ENCODE data around the gene SWSAP1.
A peak's percentile ranks its signal among the peaks of the same experiment; 100 is the strongest.
"Not testable (repeated sequence)": the region's sequence is repeated elsewhere in the genome, so short reads cannot be mapped to it uniquely, and the experiment has no call there.

Gene SWSAP1

DNA sequence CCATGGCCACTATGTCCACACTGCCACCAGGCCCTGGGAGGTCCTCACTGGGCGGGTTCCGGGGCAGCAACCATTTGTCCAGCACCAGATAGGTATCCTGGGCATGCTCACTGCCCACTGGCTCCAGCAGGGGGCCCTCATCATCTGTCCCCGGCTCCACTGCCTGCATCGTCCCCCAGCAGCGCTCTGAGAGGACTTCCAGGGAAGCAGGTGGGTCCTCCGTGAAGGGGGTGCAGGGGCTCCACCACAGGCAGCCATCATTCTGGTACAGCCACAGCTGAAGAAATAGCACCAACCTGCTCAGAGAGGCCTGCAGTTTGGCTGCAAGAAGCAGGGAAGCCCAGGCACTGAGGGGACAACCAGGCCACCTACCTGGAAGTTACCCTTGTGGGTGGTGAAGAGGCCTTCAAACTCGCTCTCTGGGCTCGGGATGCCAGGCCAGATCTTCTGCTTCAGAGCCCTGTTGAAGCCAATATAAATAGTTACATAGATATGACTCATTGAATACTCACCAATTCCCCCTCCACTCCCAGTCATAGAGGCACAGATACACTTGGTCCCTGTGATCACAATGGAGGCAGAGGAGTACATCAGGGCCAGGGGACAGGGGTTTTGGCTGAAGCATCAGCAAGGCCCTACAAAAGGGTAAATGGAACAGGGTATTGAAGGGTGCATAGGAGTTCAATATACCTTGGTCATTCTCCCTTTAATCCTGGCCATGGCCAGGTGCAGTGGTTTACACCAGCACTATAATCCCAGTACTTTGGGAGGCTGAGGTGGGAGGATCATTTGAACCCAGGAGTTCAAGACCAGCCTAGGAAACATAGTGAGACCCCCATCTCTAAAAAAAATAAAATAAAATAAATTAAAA lies 4.1 kb downstream of the SWSAP1 start:
- DNase-seq = no peak
- Mint-ChIP-seq H3K36me3 (peaks cover 10 to 12% of the 10 kb centered on the region in 2 donors), H3K4me1 (peaks cover 33 to 56% of the 10 kb centered on the region in 2 donors), H3K9me3 (peaks cover 0 to 2% of the 10 kb centered on the region in 2 donors), H3K27ac (no peak overlapping the region), H3K4me3 (peak overlapping the region in 1 of 2 donors; percentile 24), H3K27me3 (peaks cover 5 to 9% of the 10 kb centered on the region in 2 donors)
- no peak for ATAC-seq (replicated peaks)

DNA sequence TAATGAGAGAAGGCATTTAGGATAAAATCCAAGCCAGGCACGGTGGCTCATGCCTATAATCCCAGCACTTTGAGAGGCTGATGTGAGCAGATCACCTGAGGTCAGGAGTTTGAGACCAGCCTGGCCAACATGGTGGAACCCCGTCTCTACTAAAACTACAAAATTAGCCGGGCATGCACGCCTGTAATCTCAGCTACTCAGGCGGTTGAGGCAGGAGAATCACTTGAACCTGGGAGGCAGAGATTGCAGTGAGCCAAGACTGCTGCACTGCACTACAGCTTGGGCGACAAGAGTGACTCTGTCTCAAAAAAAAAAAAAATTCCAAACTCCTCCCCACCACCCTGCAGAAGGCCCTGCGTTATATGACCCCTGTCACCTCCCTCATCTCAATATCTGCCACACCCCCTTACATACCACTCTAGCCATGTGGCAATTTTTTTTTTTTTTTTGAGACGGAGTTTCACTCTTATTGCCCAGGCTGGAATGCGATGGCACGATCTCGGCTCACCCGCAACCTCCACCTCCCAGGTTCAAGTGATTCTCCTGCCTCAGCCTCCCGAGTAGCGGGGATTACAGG lies 4.9 kb downstream of the SWSAP1 start:
- not testable (repeated sequence) for DNase-seq; H3K9me3 Mint-ChIP-seq; H3K27me3 Mint-ChIP-seq; H3K27ac Mint-ChIP-seq; ATAC-seq (replicated peaks); H3K4me3 Mint-ChIP-seq
- H3K4me1 Mint-ChIP-seq = peaks cover 33 to 57% of the 10 kb centered on the region in 2 donors
- H3K36me3 Mint-ChIP-seq = peaks cover 10 to 12% of the 10 kb centered on the region in 2 donors

DNA sequence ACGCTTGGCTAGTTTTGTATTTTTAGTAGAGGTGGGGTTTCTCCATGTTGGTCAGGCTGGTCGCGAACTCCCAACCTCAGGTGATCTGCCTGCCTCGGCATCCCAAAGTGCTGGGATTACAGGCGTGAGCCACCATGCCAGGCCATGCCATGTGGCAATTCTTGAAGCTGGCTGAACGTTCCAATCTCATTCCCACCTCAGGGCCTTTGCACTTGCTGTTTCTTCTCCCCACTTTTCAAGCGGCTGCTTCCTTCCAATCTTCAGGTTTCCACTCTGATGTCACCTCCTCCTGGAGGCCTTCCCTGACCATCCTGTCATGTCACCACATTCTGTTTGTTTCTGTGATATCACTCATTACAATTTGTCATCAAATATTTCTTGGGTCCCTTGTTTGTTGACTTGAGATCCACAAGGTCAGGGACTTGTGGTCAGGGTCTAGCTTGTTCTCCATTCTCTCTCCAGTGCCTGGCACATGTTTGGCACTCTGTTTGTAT lies 5.4 kb downstream of the SWSAP1 start:
- ATAC-seq (replicated peaks) (no peak), DNase-seq (no peak)
- peak overlapping the region; percentile 95 for H3K27ac Mint-ChIP-seq
- peak overlapping the region; percentile 86 to 95 for H3K4me3 Mint-ChIP-seq
- H3K27me3 Mint-ChIP-seq = peaks cover 5 to 9% of the 10 kb centered on the region in 2 donors
- H3K9me3 Mint-ChIP-seq = peaks cover 0 to 2% of the 10 kb centered on the region in 2 donors
- peaks cover 10 to 12% of the 10 kb centered on the region in 2 donors for H3K36me3 Mint-ChIP-seq
- H3K4me1 Mint-ChIP-seq = peaks cover 35 to 57% of the 10 kb centered on the region in 2 donors

DNA sequence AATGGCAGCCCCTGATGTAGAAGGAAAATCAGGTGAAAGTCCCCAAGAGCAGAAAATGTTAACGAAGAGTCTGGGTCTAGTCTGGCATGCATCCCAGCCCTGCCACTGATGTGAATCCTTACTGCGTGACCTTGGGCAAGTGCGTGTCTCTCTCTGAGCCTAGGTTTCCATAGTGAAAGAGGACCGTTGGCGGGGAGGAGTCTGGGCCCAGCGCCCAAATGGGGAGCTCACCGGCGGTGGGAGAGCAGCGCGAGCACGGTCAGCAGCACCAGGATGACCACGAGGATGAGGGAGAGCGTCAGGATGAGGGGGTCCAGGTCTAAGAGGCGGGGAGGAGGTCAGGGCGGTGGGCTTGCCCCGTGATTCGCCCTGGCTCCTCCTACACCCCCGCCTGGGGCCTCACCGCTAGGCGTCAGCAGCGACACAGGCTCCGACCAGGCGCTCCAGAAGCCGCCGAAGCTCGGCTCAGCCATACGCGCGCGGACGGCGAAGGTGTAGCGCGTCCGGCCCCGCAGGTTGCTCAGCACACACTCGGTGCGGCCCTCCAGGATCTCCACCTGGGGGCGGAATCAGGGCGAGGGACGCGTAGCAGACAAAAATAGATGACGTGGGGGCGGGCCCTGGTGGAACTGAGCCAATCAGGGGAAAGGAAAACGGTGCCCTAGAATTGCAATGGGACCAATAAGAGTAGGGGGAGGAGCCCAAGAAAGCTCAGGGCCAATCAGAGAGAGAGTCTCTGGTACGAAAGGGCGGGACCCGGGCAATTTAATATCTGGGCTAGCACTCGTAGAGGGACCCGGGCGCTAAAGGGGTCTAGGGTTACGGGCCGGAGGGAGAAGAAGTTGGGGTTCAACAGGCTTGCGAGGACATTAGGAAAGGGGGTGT lies 6.4 kb downstream of the SWSAP1 start:
- Mint-ChIP-seq H3K4me3 (peak overlapping the region; percentile 86 to 95), H3K27me3 (peaks cover 5 to 9% of the 10 kb centered on the region in 2 donors), H3K36me3 (peaks cover 10% of the 10 kb centered on the region in 2 donors), H3K9me3 (peaks cover 0 to 2% of the 10 kb centered on the region in 2 donors), H3K4me1 (peaks cover 31 to 57% of the 10 kb centered on the region in 2 donors), H3K27ac (peak overlapping the region; percentile 95)
- ATAC-seq (replicated peaks) (peak; percentile 88 to 90), DNase-seq (peak; percentile 97)

DNA sequence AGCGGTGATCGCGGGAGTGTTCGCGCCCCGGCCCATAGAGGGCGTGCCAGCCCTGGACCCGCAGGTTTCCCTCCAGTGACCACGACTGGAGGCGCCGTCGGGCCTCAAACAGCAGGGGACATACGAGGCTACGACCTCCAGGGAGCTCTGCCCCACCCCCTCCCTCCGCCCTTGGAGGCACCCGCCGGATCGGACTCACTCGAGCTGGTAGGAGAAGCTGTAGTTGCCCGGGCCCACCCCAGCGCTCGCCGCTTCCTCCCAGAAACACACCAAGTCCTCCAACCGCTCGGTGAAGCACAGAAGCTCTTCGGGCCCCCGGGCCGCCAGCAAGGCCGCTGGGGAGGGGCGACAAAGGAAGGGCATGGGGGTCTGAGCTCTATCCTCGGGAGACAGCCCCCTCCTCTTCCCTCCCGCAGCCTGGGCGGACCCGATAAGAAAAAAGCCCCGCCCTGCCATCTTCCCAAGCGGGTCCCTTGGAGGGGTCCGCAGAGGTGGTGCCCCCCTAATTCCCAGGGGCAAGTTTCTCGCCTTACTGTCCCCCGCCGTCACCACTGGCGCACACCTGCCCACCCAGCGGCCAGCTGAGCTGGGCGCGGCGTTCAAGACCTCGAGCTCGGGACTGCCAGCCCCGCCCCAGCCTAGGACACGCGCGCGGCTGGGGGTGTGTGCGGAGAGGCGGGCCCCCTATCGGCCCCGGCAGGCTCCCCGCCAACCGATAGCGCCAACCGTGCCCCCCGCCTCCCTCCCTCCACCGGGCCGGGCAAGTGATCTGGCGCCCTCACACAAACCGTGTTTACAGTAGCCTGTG lies 8.6 kb downstream of the SWSAP1 start:
- peaks cover 5 to 9% of the 10 kb centered on the region in 2 donors for H3K27me3 Mint-ChIP-seq
- H3K4me1 Mint-ChIP-seq = peaks cover 29 to 53% of the 10 kb centered on the region in 2 donors
- H3K27ac Mint-ChIP-seq = peak overlapping the region; percentile 77
- H3K9me3 Mint-ChIP-seq = no peaks in the 10 kb centered on the region
- ATAC-seq (replicated peaks) (no peak), DNase-seq (peak; percentile 21)
- peaks cover 6% of the 10 kb centered on the region in 2 donors for H3K36me3 Mint-ChIP-seq
- peak overlapping the region; percentile 76 to 83 for H3K4me3 Mint-ChIP-seq

DNA sequence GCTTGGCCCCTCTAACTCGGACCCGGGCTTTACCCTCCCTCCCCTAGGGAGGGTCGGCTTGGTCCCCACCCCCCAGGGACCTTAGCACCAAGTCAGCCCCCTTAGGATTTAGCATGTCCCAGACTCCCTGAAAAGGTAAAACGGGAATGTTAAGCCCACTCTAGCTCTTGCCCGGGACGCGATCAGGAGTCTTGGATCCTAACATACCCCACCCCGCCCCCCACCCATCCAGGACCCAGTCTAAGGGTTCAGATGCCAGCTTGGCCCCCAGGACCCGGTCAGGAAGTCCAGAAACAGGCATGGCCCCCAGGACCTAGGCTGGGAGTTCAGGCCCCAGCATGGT lies 9.2 kb downstream of the SWSAP1 start:
- Mint-ChIP-seq H3K4me3 (peak overlapping the region; percentile 76 to 83), H3K27ac (no peak overlapping the region), H3K4me1 (peaks cover 25 to 49% of the 10 kb centered on the region in 2 donors), H3K27me3 (peaks cover 5 to 9% of the 10 kb centered on the region in 2 donors), H3K9me3 (no peaks in the 10 kb centered on the region), H3K36me3 (peaks cover 1 to 5% of the 10 kb centered on the region in 2 donors)
- ATAC-seq (replicated peaks) (no peak), DNase-seq (no peak)

DNA sequence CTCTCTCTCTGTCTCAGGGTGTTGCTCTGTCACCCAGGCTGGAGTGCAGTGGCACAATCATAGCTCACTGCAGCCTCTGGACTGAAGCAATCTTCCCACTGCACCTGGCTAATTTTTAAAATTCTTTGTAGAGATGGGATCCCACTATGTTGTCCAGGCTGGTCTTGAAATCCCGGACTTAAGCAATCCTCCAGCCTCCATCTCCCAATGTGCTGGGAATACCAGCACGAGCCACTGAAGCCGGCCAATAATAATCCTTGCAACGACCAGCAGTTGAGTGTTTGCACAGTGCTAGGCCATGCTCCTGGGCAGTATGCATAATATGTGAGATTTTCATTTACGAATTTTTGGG lies 10.3 kb downstream of the SWSAP1 start:
- ATAC-seq (replicated peaks) (no peak), DNase-seq (no peak)
- peak overlapping the region; percentile 4 to 64 for H3K4me3 Mint-ChIP-seq

DNA sequence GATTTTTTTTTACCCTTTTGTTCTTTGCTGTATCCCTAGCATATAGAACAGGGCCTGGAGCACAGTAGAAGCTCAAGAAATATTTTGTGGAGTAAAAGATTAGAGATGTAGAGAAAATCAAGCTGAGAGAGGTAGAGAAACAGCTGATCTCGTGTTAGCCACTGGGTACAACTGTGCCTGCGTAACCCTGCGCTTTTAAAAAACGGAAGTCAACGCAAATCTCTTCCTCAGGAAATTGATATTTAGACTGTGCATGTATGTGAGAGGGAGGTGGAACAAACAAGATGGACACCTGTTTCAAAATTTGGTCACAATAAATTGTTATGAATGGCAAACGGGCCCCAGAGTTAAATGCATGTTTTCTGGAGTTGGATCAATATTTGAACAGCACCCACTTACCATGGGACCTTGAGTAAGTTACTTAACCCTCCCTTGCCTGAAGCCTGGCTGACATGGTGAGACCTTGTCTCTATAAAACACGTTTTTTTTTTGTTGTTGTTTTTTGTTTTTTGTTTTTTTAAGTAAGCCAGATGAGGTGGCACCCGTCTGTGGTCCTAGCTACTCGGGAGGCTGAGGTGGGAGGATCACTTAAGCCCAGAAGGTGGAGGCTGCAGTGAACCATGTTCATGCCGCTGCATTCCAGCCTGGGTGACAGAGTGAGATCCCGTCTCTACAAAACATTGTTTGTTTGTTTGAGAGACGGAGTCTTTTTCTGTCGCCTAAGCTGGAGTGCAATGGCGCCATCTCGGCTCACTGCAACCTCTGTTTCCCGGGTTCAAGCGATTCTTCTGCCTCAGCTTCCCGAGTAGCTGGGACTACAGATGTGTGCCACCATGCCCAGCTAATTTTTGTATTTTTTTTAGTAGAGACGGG lies 12.9 kb downstream of the SWSAP1 start:
- peaks cover 13 to 25% of the 10 kb centered on the region in 2 donors for H3K4me1 Mint-ChIP-seq
- DNase-seq (no peak), ATAC-seq (replicated peaks) (peak; percentile 72 to 73)
- peak overlapping the region; percentile 74 for H3K27ac Mint-ChIP-seq
- H3K36me3 Mint-ChIP-seq = no peaks in the 10 kb centered on the region
- no peak overlapping the region for H3K4me3 Mint-ChIP-seq
- peaks cover 3 to 6% of the 10 kb centered on the region in 2 donors for H3K9me3 Mint-ChIP-seq
- peaks cover 5 to 9% of the 10 kb centered on the region in 2 donors for H3K27me3 Mint-ChIP-seq

More for the DNA sequence above, 10.3 kb downstream of the SWSAP1 start:
- Mint-ChIP-seq H3K27ac (peak overlapping the region; percentile 47), H3K9me3 (no peaks in the 10 kb centered on the region), H3K27me3 (peaks cover 5 to 9% of the 10 kb centered on the region in 2 donors), H3K4me1 (peaks cover 24 to 47% of the 10 kb centered on the region in 2 donors), H3K36me3 (peaks cover 0 to 4% of the 10 kb centered on the region in 2 donors)

DNA sequence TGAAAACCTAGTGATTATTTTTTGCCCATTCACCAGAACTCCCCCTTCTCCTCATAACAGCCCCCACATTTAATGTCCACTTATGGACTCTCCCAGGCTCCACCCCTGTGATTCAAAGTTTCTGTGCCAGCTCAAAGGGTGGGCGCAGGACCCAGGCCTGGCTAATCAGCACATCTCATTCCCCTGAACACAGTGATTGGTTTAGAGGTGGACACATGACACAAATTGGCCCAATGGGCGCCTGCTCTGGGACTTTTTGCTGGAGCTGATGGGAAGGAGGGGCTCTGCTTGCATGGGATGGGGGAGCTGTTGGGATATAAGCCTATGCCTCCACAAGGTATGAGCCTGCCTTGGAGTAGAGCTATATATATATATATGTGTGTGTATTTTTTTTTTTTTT lies 15.9 kb downstream of the SWSAP1 start:
- H3K36me3 Mint-ChIP-seq = no peaks in the 10 kb centered on the region
- peaks cover 3 to 6% of the 10 kb centered on the region in 2 donors for H3K9me3 Mint-ChIP-seq
- peaks cover 11 to 12% of the 10 kb centered on the region in 2 donors for H3K4me1 Mint-ChIP-seq
- H3K27ac Mint-ChIP-seq = no peak overlapping the region
- peaks cover 0 to 4% of the 10 kb centered on the region in 2 donors for H3K27me3 Mint-ChIP-seq
- no peak for ATAC-seq (replicated peaks)
- H3K4me3 Mint-ChIP-seq = no peak overlapping the region
- DNase-seq = no peak

DNA sequence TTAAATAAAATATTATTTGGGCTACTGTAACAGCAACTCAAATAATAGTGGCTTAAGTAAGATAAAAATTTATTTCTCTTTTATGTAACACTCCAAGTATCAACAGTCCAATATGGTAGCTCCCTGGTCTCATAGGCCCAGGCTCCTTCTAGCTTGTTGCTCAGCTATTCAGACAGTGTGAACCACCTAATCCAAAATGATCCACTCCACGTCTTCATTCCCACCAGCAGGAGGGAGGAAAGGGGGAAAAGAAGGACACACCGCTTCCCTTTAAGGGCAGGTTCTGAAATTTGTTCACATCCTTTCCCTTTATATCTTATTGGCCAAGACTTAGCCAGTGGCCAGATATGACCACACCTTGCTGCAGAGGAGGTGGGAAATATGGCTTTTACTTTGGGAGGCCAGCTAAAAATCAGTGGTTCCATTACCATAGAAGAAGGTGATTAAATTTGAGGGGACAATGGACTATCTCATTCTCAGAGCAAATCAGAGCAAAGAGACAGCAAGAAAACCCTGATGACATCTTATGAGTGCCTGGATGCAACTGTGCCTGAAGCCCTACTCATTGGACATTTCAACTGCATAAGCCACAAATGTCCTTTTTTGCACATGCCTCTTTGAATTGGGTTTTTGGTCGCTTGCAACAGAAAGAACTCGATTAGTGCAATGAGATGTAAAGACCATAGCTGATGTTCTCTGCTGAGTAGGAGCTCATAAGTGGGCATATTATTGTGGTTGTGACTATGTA lies 16.6 kb downstream of the SWSAP1 start:
- Mint-ChIP-seq H3K4me1 (peaks cover 11 to 12% of the 10 kb centered on the region in 2 donors), H3K36me3 (no peaks in the 10 kb centered on the region), H3K27me3 (peaks cover 0 to 5% of the 10 kb centered on the region in 2 donors), H3K4me3 (no peak overlapping the region), H3K9me3 (peaks cover 3 to 6% of the 10 kb centered on the region in 2 donors), H3K27ac (no peak overlapping the region)
- no peak for DNase-seq
- ATAC-seq (replicated peaks) = no peak

DNA sequence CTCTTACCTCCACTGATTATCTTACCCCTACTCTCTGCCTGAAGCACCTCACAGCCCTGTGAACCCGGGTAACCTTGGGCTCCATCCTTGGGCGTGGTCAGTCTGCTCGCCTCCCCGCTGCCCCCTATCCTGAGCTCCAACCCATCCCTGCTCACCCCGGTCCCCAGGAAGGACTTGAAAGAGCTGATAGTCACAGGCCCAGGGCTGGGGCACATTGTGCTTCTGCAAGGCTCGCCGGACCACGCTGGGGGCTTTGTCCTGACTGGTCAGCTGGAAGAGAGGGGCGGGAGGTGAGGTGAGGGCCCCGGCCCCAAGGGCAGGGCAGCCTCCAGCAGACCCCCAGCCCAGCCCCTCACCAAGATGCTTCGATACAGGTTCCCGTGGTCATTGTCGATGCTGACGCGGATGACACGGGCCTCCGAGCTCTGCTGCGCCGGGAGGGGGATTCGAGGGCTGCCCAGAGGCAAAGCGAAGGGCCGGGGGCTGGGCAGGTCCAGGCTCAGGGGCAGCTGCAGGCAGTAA lies 22.7 kb downstream of the SWSAP1 start:
- ATAC-seq (replicated peaks) (no peak), DNase-seq (no peak)
- Mint-ChIP-seq H3K9me3 (no peaks in the 10 kb centered on the region), H3K27me3 (peaks cover 9 to 22% of the 10 kb centered on the region in 2 donors), H3K36me3 (no peaks in the 10 kb centered on the region), H3K4me1 (peaks cover 0 to 7% of the 10 kb centered on the region in 2 donors), H3K27ac (no peak overlapping the region), H3K4me3 (no peak overlapping the region)

DNA sequence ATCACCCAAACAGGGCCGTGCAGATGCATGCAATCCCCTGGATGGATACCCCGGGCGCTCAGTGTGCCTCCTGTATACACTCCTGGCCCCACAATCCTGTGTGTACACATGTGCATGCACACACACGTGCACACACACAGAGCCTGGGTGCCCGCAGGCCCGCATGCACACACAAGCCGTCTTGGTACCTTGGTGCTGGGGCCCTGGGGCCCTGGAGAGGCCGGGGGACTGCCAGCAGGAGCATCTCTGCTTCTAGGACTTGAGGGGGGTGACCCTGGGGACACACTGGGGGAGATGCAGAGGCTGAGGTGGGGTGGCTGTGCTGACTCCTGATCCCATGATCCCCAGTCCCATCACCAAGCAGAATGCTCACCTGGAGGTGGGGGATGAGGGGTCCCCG lies 25.2 kb downstream of the SWSAP1 start:
- ATAC-seq (replicated peaks) = no peak
- DNase-seq = no peak
- peaks cover 9 to 22% of the 10 kb centered on the region in 2 donors for H3K27me3 Mint-ChIP-seq

More for the DNA sequence above, 25.2 kb downstream of the SWSAP1 start:
- peaks cover 0 to 2% of the 10 kb centered on the region in 2 donors for H3K4me1 Mint-ChIP-seq
- no peak overlapping the region for H3K27ac Mint-ChIP-seq
- H3K36me3 Mint-ChIP-seq = no peaks in the 10 kb centered on the region
- H3K9me3 Mint-ChIP-seq = no peaks in the 10 kb centered on the region
- no peak overlapping the region for H3K4me3 Mint-ChIP-seq
